Esophagus squamous epithelium (tissue), 4 donors: ENCODE data around the gene TMEM236.

Experiments used
- CTCF ChIP-seq, 6 experiments: fragments of 450-650 bp in 4 of 6; fragments of 200-600 bp in 2 of 6; sonication (generic) in 2 of 6; IDR thresholded peaks; one replicate each; pipeline ENCODE4 v1.5.1; 2016 to 2019; ENCODE audit warnings: antibody characterized with exemption in 6 of 6, mild to moderate bottlenecking in 4 of 6, moderate library complexity in 4 of 6
- POLR2A ChIP-seq, 4 donors: fragments of 450-650 bp; IDR thresholded peaks; one replicate each; pipeline ENCODE4 v1.6.1; 2017; ENCODE audit warnings: antibody characterized with exemption in 4 of 4, mild to moderate bottlenecking in 4 of 4, moderate library complexity in 3 of 4

- TF ChIP-seq CTCF (IDR thresholded peaks at IDR 0.05): no peak
- TF ChIP-seq POLR2A (IDR thresholded peaks at IDR 0.05): no peak
These were observed 69.9 kb downstream of the TMEM236 start for GRCh38 chr10:17821893-17822292.
